ENCODE data around the gene MLH3. TPM values are rescaled to one million over a fixed set of nuclear protein-coding genes. Genes with fewer than 3 reads are reported as not detected.
A peak's percentile ranks its signal among the peaks of the same experiment; 100 is the strongest.

Gene MLH3
- total RNA-seq, 1 experiment from 2014 or later, result 20.7 TPM

DNA sequence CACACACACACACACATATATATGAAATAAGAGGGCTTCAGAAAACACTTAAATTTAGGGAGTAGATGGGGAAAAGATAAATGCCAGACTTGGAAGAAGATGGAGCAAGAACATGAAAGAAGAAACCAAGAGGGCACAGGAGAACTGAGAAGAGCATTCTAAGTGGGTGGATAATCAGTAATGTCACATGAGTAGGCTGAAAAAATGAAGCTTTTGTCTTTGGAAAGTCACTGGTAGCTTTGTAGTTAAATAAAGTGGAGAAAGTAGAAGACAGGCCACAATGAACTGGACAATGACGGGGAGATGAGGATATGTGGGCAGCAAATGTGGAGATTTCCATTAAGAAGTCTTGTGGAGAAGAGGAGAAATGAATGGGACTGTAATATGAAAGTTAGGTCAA lies 15.9 kb upstream of the MLH3 start:
- DNase-seq (ENCODE audit: low read depth), result no peak

DNA sequence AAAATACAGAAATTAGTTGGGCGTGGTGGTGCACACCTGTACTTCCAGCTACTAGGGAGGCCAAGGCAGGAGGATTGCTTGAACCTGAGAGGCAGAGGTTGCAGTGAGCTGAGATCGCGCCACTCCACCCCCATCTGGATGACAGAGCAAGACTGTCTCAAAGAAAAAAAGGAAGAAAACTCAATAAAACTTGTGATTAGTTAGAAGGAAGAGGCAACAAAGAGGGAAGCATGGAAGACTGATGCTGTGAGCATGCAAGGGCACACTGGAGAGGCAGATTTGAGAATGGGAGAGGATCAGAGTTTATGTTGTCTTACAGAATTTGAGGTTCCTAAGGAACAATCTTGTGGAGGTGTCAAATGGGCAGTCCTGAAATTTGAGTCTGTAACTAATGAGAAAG lies 15.4 kb upstream of the MLH3 start:
- no peak for DNase-seq (ENCODE audit: low read depth)

GRCh38 chr14:75064205-75064567 lies 12.9 kb upstream of the MLH3 start:
- DNase-seq (ENCODE audit: low read depth), result no peak

GRCh38 chr14:75063491-75064204 lies 12.4 kb upstream of the MLH3 start, which contains the start of gene ACYP1:
ACYP1 (minus strand) TSS chr14:75064024; CDS start chr14:75063553, 471 bp downstream.
- peak; percentile 89 for DNase-seq (ENCODE audit: low read depth)

DNA sequence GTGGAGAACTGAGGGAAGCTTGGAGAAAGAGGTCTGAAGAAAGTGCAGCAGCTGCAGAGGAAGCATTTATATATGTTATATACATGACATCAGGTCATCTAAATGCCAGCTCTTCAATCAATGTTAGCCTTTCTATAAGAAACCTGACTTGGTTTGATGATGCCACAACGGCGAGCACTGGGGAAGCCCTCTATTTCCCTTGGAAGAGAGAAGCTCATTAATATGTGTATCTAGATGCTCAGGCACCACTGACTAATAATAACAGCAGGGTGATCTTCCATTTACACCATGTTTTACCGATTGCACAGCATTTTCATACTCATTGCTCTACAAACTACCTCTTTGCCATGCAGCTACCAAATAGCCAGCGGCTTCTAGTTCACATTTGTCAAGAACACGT lies 11.7 kb upstream of the MLH3 start:
- no peak for DNase-seq (ENCODE audit: low read depth)

- DNase-seq (ENCODE audit: low read depth), result no peak
Observed at GRCh38 chr14:75060420-75060819, 9.2 kb upstream of the MLH3 start.

- no peak for DNase-seq (ENCODE audit: low read depth)
Observed at GRCh38 chr14:75059642-75060041, 8.4 kb upstream of the MLH3 start.

DNA sequence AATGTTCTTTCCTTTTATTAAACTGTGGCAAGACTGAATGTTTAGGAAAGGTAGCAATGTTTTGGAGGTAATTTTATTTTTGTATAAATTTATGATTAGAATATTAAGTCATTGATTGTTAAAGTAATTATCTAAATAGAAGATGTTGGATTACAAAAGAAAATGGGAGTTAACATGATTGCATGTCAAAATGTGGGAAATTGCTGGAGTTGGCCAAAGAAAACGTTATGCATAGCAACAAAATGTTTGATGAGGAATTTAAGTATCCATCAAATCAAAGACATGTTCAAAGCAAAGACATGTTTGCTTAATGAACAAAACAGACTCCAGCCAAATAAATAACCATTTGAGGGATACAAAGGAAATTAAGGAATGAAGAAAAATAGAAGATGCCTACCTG lies 3.2 kb upstream of the MLH3 start:
- DNase-seq (ENCODE audit: low read depth), result no peak

DNA sequence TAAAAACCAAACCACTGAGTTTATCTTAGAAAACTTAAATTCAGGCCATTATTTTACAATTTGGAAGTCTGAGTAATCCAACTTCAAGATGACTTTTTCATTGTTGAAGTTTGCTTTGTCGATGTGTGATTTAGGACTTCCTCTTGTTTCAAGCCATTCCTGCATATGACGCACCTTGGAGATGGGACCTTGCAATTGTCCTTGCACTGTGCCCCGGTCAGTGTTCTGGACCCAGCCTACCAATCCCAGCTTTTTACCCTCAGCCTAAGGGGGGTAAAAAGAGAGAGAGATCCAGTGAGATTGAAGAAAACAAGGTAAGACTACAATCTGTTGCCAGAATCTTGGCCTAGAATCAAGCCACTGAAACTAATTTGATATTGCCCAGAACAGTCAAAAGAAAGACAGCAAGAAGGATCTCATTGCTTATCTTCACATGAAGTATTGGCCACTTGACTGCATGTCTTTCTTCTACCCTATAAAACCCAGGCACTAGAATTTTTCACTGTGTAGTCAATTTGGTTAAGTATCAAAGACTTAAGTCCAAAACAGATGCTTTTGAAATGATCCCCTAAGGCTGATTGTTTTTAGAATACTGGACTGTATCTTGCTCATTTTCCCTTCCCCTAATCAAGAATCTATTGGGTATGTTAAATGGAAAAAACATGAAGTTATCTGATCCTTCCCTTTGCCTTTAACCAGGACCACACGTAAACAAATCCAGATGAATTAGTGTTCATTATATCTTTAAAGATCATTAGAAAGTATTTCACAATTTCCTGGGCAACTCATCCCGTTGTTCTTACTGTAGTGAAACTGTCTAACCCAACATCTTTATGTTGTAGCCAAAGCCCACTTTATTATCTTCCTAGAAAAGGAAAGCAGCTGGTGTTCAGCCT lies 2.4 kb upstream of the MLH3 start:
- no peak for DNase-seq (ENCODE audit: low read depth)

- no peak for DNase-seq (ENCODE audit: low read depth)
Observed at GRCh38 chr14:75051556-75051899, 261 bp upstream of the MLH3 start.

DNA sequence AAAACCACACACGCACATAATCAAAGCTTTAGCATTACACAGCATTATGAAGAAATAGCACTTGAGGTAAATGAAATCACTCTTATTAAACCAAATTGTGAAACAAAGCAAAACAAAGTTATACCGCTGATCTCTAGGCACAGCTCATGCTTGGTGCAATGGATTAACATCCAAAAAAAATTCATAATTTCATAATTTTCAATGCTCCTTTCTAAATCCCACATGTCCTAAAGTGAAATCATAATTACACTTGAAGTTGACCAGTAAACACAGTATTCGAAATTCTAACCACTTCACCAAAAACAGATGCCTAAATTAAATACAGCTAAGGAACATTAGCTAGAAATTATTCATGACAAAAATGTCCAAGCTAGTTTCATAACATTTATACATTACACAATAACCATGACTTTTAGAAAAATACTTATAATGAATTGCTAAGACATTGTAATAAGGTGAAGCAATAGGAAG lies 1.5 kb downstream of the MLH3 start:
- peak; percentile 36 for DNase-seq (ENCODE audit: low read depth)

- DNase-seq (ENCODE audit: low read depth), result no peak
Observed at GRCh38 chr14:75049136-75049535, 2.1 kb downstream of the MLH3 start.

DNA sequence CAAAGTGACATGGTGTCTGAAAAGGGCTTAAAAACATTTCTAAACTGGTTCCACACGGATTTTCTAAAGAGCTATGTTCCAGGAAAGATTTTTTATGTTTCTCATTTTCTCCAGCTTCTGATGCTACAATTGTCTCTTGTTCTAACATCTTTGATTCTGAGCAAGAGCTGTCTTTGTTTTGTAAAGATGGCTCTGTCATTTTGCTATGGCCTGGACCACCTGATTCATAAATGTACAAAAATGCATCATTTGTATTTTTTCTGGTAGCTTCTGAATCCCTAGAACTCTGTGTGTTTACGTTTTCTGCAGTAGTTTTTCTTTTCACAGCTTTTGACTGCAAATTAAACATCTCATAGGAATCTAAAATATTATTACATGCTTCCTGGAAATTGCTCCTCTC lies 3.2 kb downstream of the MLH3 start:
- no peak for DNase-seq (ENCODE audit: low read depth)

GRCh38 chr14:75047506-75047905 lies 3.8 kb downstream of the MLH3 start:
- no peak for DNase-seq (ENCODE audit: low read depth)

GRCh38 chr14:75046899-75047298 lies 4.4 kb downstream of the MLH3 start:
- DNase-seq (ENCODE audit: low read depth), result peak; percentile 55

- DNase-seq (ENCODE audit: low read depth), result no peak
Observed at GRCh38 chr14:75046275-75046674, 5.0 kb downstream of the MLH3 start.

- DNase-seq (ENCODE audit: low read depth), result no peak
Observed at GRCh38 chr14:75044752-75045151, 6.5 kb downstream of the MLH3 start.

GRCh38 chr14:75044322-75044721 lies 6.9 kb downstream of the MLH3 start:
- DNase-seq (ENCODE audit: low read depth), result peak; percentile 76

- DNase-seq (ENCODE audit: low read depth), result no peak
Observed at GRCh38 chr14:75042035-75042434, 9.2 kb downstream of the MLH3 start.

GRCh38 chr14:75041613-75042012 lies 9.7 kb downstream of the MLH3 start:
- no peak for DNase-seq (ENCODE audit: low read depth)

- DNase-seq (ENCODE audit: low read depth), result no peak
Observed at GRCh38 chr14:75040959-75041358, 10.3 kb downstream of the MLH3 start.

DNA sequence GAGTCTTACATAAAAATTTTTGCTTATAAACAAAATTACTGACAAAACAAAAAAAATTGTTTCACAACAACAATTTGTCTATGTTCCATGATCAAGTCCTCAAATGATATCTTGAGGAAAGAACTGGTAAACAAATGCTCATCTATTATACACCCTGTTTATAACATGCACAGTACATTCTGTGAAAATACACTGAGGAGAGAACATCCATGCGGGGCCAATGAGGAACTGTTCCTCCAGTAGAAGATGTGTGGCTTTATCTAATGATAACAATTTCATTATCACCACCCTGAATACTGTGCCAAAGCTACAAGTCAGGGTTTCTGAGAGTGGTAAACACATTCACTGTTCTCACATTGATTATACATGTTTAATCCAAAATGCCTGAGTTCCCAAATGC lies 10.8 kb downstream of the MLH3 start:
- DNase-seq (ENCODE audit: low read depth), result no peak

- no peak for DNase-seq (ENCODE audit: low read depth)
Observed at GRCh38 chr14:75032939-75033338, 18.3 kb downstream of the MLH3 start.

Measured in LHCN-M2 (cell line).